Mesendoderm (in vitro differentiated cells): Measurements from ENCODE around the gene ASPDH.

Experiments used
- DNase-seq: peaks from one replicate; pipeline ENCODE4 v3.0.0; 2013
- H2AK5ac ChIP-seq: 2 replicates; pipeline ENCODE4 v1.6.1; 2013; ENCODE audit warnings: low read length, inconsistent platforms
- H2BK120ac ChIP-seq: 2 replicates; pipeline ENCODE4 v1.6.1; 2013; ENCODE audit warnings: low read depth, mild to moderate bottlenecking, low read length, moderate library complexity, mixed read lengths
- H2BK15ac ChIP-seq: replicated peaks from 2 replicates; pipeline ENCODE4 v1.6.1; 2013; ENCODE audit warnings: low read depth, mild to moderate bottlenecking, moderate library complexity
- H2BK5ac ChIP-seq: 2 replicates; pipeline ENCODE4 v1.6.1; 2013; ENCODE audit warnings: low read length, inconsistent platforms
- H3K18ac ChIP-seq: 2 replicates; pipeline ENCODE4 v1.6.1; 2013; ENCODE audit warnings: mild to moderate bottlenecking, low read length, mixed read lengths
- H3K23ac ChIP-seq: one replicate; pipeline ENCODE4 v1.6.1; 2013; ENCODE audit warnings: low read length
- H3K27ac ChIP-seq: 2 replicates; pipeline ENCODE4 v1.5.1; 2013; ENCODE audit warnings: low read depth, mild to moderate bottlenecking, inconsistent platforms, low read length, moderate library complexity
- H3K27me3 ChIP-seq: 2 replicates; pipeline ENCODE4 v1.6.1; 2013; ENCODE audit warnings: low read length, control low read depth, mild to moderate bottlenecking, inconsistent platforms; ENCODE audit not compliant: insufficient read depth, poor library complexity
- H3K36me3 ChIP-seq: 2 replicates; pipeline ENCODE4 v1.6.1; 2013; ENCODE audit warnings: low read length, inconsistent platforms; ENCODE audit not compliant: control insufficient read depth, insufficient read depth
- H3K4ac ChIP-seq: one replicate; pipeline ENCODE4 v1.6.1; 2013; ENCODE audit warnings: low read depth, mild to moderate bottlenecking, low read length, moderate library complexity
- H3K4me1 ChIP-seq: 2 replicates; pipeline ENCODE4 v1.6.1; 2013; ENCODE audit warnings: low read depth, low read length, inconsistent platforms; ENCODE audit not compliant: control insufficient read depth
- H3K4me2 ChIP-seq: 2 replicates; pipeline ENCODE4 v1.6.1; 2013; ENCODE audit warnings: low read length
- H3K4me3 ChIP-seq: 2 replicates; pipeline ENCODE4 v1.5.1; 2013; ENCODE audit warnings: mild to moderate bottlenecking, low read length
- H3K56ac ChIP-seq: one replicate; pipeline ENCODE4 v1.6.1; 2013; ENCODE audit warnings: low read length
- H3K79me1 ChIP-seq: 2 replicates; pipeline ENCODE4 v1.6.1; 2013; ENCODE audit warnings: low read length, inconsistent platforms
- H3K79me2 ChIP-seq: 2 replicates; pipeline ENCODE4 v1.6.1; 2013; ENCODE audit warnings: mild to moderate bottlenecking, low read length; ENCODE audit not compliant: control insufficient read depth, insufficient read depth
- H3K9ac ChIP-seq: 2 replicates; pipeline ENCODE4 v1.6.1; 2013; ENCODE audit warnings: low read length, inconsistent platforms
- H4K5ac ChIP-seq: one replicate; pipeline ENCODE4 v1.6.1; 2013; ENCODE audit warnings: low read length
- H4K8ac ChIP-seq: one replicate; pipeline ENCODE4 v1.6.1; 2013; ENCODE audit warnings: low read depth, mild to moderate bottlenecking, control low read depth, low read length, moderate library complexity
- WGBS: extraction: QIAGEN DNeasy Blood & Tissue Kit; methylation state at CpG from one replicate; pipeline ENCODE4 v1.1.7; 2013; ENCODE audit warnings: low lambda C conversion rate, missing lambda C conversion rate; ENCODE audit not compliant: insufficient coverage; ENCODE audit errors: extremely low coverage; 5-methylcytosine and 5-hydroxymethylcytosine counted together

The ASPDH gene

DNA sequence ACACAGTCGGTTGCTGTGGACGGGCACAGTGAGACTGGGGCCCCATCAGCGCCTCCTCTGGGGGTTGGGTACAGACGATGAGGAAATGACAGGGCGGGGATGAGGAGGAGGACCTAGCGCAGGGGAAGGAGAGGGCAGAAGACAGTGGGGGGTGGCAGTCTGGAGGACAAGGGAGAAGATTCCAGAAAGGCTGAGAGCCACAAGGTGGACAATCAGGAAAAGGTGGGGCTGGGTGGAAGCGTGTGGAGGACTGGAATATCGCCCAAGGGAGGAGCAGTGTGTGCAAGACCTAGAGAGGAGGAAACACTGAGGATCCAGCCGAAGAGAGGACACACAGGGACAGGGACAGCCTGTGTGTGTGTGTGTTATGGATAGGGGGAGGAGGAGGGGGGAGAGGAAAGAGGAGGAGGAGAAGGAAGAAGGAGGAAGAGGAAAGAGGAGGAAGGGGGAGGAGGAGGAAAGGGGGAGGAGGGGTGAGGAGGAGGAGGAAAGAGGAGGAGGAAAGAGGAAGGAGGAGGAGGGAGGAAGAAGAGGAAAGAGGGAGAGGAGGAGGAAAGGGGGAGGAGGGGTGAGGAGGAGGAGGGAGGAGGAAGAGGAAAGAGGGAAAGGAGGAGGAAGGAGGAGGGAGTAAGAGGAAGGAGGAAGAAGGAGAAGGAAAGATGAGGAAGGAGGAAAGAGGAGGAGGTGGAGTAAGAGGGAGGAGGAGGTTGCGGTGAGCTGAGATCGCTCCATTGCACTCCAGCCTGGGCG is 21.2 kb downstream of the ASPDH start:
- Histone ChIP-seq H3K27ac (no peak overlapping the region), H3K18ac (no peak overlapping the region), H2BK120ac (no peak overlapping the region), H3K23ac (no peak overlapping the region), H3K56ac (peak overlapping the region; percentile 31), H3K4ac (no peak overlapping the region), H3K4me3 (no peak overlapping the region), H4K5ac (no peak overlapping the region), H3K9ac (no peak overlapping the region), H2BK15ac (no peak overlapping the region), H3K27me3 (peaks cover 37% of the 10 kb centered on the region), H3K36me3 (no peaks in the 10 kb centered on the region), H3K4me2 (no peak overlapping the region), H2AK5ac (no peak overlapping the region), H2BK5ac (no peak overlapping the region), H3K4me1 (no peaks in the 10 kb centered on the region), H3K79me1 (no peaks in the 10 kb centered on the region), H3K79me2 (no peaks in the 10 kb centered on the region), H4K8ac (no peak overlapping the region)
- DNase-seq: peak; percentile 44
- WGBS: no CpG with 5 or more reads among the region's 12 CpGs

DNA sequence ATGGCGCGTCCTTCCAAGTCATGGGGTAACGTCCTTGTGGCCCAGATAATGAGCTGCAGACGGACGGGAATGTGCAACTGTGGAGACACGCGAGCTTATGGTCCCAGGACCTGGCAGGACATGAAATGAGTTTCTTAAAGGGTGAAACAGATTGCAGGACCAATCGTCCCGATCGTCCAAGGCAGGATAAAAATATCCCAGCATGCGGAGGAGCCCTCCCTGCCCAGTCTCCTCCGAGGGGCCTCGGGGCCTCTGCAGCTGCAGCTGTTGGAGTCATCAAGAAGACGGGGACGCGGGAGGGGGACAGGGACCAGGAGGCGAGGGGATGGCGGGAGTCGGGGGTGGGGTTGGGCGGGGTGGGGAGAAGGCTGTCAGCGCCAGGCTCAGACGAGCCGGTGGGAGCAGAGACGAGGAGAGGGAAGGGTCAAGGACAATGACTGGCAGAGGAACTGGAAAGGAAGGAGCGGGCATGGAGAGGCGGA is 22.7 kb downstream of the ASPDH start:
- H3K56ac ChIP-seq: no peak overlapping the region
- H3K27me3 ChIP-seq: peaks cover 40% of the 10 kb centered on the region

DNA sequence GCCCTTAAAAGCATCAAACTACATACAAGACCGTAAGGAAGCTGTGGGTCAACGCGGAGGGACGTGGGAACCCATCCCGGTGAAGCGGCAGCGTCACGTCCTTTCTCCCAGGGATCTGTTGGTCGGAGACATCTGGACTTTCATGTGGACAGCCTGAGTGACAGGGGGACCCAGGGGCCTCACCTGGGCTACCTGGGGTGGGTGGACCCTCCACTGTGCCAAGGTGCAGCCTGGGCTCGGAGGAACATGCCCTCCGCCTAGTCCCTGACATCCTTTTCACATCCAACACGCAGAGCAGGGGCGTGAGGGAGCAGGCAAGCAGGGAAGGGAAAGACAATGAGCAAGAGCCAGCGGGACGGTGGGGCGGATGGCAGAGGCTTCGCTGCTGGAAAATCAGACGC is 23.3 kb downstream of the ASPDH start:
- Histone ChIP-seq H2AK5ac (no peak overlapping the region), H3K27ac (no peak overlapping the region)

More for the DNA sequence above, 22.7 kb downstream of the ASPDH start:
- no peak overlapping the region for H2AK5ac ChIP-seq
- H2BK15ac ChIP-seq: no peak overlapping the region
- H3K23ac ChIP-seq: peak overlapping the region; percentile 70
- H3K4me3 ChIP-seq: no peak overlapping the region
- WGBS: no CpG with 5 or more reads among the region's 26 CpGs
- no peak overlapping the region for H3K9ac ChIP-seq
- H3K79me1 ChIP-seq: no peaks in the 10 kb centered on the region
- H3K27ac ChIP-seq: no peak overlapping the region
- DNase-seq: no peak
- H3K79me2 ChIP-seq: no peaks in the 10 kb centered on the region
- no peak overlapping the region for H2BK5ac ChIP-seq
- no peak overlapping the region for H2BK120ac ChIP-seq
- H4K5ac ChIP-seq: no peak overlapping the region
- H4K8ac ChIP-seq: no peak overlapping the region
- no peak overlapping the region for H3K18ac ChIP-seq
- no peaks in the 10 kb centered on the region for H3K4me1 ChIP-seq
- no peak overlapping the region for H3K4ac ChIP-seq
- no peaks in the 10 kb centered on the region for H3K36me3 ChIP-seq
- no peak overlapping the region for H3K4me2 ChIP-seq

DNA sequence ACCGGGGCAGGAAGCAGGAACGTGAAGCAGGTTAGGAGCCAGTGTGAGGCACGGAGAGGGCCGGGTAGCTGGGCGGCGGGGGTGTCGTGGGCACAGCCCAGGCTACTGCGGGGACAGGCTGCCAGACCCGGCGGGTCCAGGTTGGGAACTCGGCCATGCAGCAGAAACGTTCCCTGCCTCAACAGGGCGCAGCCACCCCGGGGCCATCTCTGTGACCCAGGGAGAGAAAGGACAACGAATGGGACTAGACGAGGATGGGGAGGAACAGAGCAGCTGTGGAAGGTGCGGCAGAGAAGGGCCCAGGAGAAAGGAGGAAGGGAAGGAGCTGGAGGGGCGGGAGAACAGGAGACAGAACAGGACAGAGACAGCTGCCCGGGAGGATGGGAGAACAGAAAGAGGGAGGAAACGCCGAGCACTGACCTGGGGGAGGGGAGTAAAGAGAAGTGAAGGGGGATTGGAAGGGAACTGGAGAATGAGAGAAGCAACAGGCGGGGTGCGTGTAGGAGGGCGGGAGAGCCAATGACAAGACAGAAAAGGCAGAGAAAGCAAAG is 24.2 kb downstream of the ASPDH start:
- Histone ChIP-seq H3K18ac (no peak overlapping the region), H3K79me2 (no peaks in the 10 kb centered on the region), H3K4ac (no peak overlapping the region), H3K56ac (peak overlapping the region; percentile 17), H3K27ac (no peak overlapping the region), H3K23ac (no peak overlapping the region), H3K27me3 (peaks cover 39% of the 10 kb centered on the region), H3K36me3 (no peaks in the 10 kb centered on the region), H3K4me1 (no peaks in the 10 kb centered on the region), H3K4me2 (peak overlapping the region; percentile 1), H4K5ac (no peak overlapping the region), H4K8ac (no peak overlapping the region), H2AK5ac (no peak overlapping the region), H3K79me1 (no peaks in the 10 kb centered on the region), H2BK15ac (no peak overlapping the region), H2BK120ac (no peak overlapping the region), H3K9ac (peak overlapping the region; percentile 22), H2BK5ac (no peak overlapping the region), H3K4me3 (no peak overlapping the region)
- WGBS: no CpG with 5 or more reads among the region's 24 CpGs
- peak; percentile 59 for DNase-seq

More for the DNA sequence above, 23.3 kb downstream of the ASPDH start:
- H2BK5ac ChIP-seq: no peak overlapping the region
- H4K8ac ChIP-seq: no peak overlapping the region
- no peak overlapping the region for H3K9ac ChIP-seq
- no peaks in the 10 kb centered on the region for H3K36me3 ChIP-seq
- WGBS: no CpG with 5 or more reads among the region's 18 CpGs
- no peak overlapping the region for H3K4ac ChIP-seq
- H3K56ac ChIP-seq: no peak overlapping the region
- H4K5ac ChIP-seq: no peak overlapping the region
- H3K79me1 ChIP-seq: no peaks in the 10 kb centered on the region
- peaks cover 40% of the 10 kb centered on the region for H3K27me3 ChIP-seq
- H3K4me2 ChIP-seq: no peak overlapping the region
- H3K23ac ChIP-seq: no peak overlapping the region
- no peak overlapping the region for H2BK120ac ChIP-seq
- H3K79me2 ChIP-seq: no peaks in the 10 kb centered on the region
- no peak overlapping the region for H3K4me3 ChIP-seq
- no peaks in the 10 kb centered on the region for H3K4me1 ChIP-seq
- no peak overlapping the region for H2BK15ac ChIP-seq
- no peak overlapping the region for H3K18ac ChIP-seq
- no peak for DNase-seq

- H3K79me2 ChIP-seq: no peaks in the 10 kb centered on the region
Measured at GRCh38 chr19:50488389-50489194, 25.1 kb downstream of the ASPDH start.

More at GRCh38 chr19:50488389-50489194, 25.1 kb downstream of the ASPDH start:
- Histone ChIP-seq H3K4me3 (no peak overlapping the region), H3K23ac (no peak overlapping the region), H3K27me3 (peaks cover 38% of the 10 kb centered on the region), H3K79me1 (no peaks in the 10 kb centered on the region), H3K18ac (no peak overlapping the region), H2AK5ac (no peak overlapping the region), H4K8ac (no peak overlapping the region), H2BK5ac (no peak overlapping the region), H3K4me2 (no peak overlapping the region), H3K36me3 (no peaks in the 10 kb centered on the region), H3K4me1 (no peaks in the 10 kb centered on the region), H3K9ac (no peak overlapping the region), H3K4ac (no peak overlapping the region), H2BK120ac (no peak overlapping the region), H4K5ac (no peak overlapping the region), H3K56ac (no peak overlapping the region), H3K27ac (no peak overlapping the region), H2BK15ac (no peak overlapping the region)
- DNase-seq: no peak
- no CpG with 5 or more reads among the region's 13 CpGs for WGBS
